ENCODE data around the gene ECHS1.
"Not testable (repeated sequence)": the region's sequence is repeated elsewhere in the genome, so short reads cannot be mapped to it uniquely, and the experiment has no call there.

The ECHS1 gene

DNA sequence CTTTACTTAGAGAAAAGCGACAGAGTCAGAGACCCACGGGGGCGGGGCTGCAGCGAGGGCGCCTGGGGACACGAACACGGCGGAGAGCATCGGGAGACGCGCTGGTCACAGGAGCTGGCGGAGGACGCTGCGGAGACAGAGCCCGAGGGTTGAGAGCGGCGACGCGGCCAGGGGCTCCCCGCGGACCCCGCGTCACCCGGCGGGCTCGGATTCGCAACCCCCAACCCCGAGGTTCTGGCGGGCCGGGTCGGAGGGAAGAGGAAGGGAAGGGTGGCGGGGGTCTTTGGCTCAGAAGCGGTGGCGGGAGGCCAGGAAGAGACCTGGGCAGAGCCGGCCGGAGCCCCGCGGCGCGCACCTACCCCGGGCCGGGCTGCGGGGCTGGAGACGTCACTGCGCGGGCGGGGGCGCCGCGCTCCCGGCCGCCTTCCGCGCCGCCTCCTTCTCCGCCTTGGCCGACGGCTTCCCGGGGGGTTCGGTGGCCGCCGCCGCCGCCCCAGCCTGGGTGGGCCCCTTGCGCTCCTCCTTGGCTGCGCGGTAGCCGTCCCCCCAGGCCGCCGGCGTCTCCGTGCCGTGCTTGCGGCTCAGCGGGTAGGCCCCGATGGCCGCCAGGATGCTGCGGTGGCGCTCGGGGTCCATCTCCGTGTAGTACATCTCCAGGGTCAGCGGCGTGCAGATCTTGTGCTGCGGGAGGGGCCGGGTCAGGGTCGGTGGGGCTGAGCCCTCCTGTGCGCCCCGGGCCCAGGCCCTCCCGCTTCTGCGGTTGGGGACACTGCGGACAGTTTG, 47.5 kb downstream of the ECHS1 start:
- no peak for DNase-seq (ENCODE audit: low spot score)
- TF ChIP-seq CTCF (IDR thresholded peaks at IDR 0.05; ENCODE audit: borderline replicate concordance, control extremely low read depth, extremely low read depth, insufficient read depth, missing control alignments), result no peak
- in situ Hi-C loops (cut with MboI; ENCODE audit: low sequenced_read_pairs, unreplicated experiment), result no loop called here

DNA sequence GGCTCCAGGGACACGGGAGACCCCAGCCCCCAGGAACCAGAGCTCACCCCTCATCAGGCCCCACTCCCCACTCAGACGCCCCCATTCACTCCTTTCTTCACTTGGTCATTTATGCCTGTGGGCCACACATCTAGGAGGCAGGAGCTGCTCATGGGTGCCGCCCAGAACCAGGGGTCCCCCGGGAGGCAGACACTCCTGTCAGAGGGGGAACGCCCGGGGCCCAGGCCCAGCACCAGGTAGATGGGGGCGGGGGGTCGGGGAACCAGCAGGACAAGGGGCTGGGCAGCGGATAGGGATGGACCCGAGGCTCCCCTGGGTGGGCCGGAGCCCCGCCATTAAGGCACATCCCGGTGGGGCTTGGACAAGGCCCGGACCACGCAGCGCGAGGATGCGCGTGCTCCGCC, 48.3 kb downstream of the ECHS1 start:
- in situ Hi-C loops (cut with MboI; ENCODE audit: low sequenced_read_pairs, unreplicated experiment), result no loop called here
- no peak for TF ChIP-seq CTCF (IDR thresholded peaks at IDR 0.05; ENCODE audit: borderline replicate concordance, control extremely low read depth, extremely low read depth, insufficient read depth, missing control alignments)
- DNase-seq (ENCODE audit: low spot score), result no peak

- TF ChIP-seq CTCF (IDR thresholded peaks at IDR 0.05; ENCODE audit: borderline replicate concordance, control extremely low read depth, extremely low read depth, insufficient read depth, missing control alignments), result no peak
- DNase-seq (ENCODE audit: low spot score), result no peak
- in situ Hi-C loops (cut with MboI; ENCODE audit: low sequenced_read_pairs, unreplicated experiment), result no loop called here
Measured at GRCh38 chr10:133324198-133324792, 48.9 kb downstream of the ECHS1 start.

- DNase-seq (ENCODE audit: low spot score); in situ Hi-C loops (cut with MboI; ENCODE audit: low sequenced_read_pairs, unreplicated experiment): not testable (repeated sequence)
Measured at GRCh38 chr10:133322064-133322709, 51.0 kb downstream of the ECHS1 start.

- in situ Hi-C loops (cut with MboI; ENCODE audit: low sequenced_read_pairs, unreplicated experiment); DNase-seq (ENCODE audit: low spot score): not testable (repeated sequence)
Measured at GRCh38 chr10:133320852-133321422, 52.2 kb downstream of the ECHS1 start.

DNA sequence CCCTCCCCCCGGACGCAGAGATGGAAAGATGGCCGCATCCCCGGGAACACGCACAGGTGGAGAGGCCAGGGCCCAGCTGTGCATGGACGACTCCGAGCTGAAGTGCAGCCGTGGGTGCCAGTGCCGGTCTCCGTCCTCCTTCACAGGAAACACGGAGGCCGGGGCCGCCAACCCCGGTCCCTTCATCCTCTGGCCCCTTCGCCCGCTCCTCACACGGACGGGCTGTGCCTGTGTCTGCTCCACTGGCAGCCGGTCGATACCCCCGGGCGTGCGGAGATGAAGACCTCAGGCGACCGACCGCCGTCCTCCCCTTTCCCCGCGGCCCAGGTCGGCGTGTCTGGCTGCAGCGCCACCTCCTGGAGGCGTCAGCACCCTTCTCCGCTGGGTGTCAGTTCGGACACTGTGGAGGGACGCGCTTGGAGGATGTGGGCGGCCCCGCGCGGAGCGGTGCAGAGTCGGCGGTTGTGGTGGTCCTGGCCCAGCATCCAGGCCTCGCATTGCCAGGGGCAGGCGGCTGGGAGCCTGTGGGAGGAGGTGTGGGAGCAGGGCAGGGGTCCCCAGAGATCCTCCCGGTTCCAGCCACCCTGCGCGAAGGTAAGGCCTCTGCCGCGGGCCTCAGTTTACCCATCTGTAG, 54.5 kb downstream of the ECHS1 start:
- in situ Hi-C loops (cut with MboI; ENCODE audit: low sequenced_read_pairs, unreplicated experiment), result no loop called here
- peak; percentile 83 for DNase-seq (ENCODE audit: low spot score)
- TF ChIP-seq CTCF (IDR thresholded peaks at IDR 0.05; ENCODE audit: borderline replicate concordance, control extremely low read depth, extremely low read depth, insufficient read depth, missing control alignments), result peak; percentile 90

DNA sequence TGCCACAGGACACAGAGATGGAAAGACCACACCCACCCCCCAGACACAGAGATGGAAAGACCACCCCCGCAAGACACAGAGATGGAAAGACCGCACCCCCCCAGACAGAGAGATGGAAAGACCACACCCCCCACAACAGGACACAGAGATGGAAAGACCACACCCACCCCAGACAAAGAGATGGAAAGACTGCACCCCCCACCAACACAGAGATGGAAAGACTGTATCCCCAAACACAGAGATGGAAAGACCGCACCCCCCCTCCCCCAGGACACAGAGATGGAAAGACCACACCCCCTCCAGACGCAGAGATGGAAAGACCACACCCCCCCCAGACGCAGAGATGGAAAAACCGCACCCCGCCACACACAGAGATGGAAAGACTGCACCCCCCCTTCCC, 56.4 kb downstream of the ECHS1 start:
- TF ChIP-seq CTCF (IDR thresholded peaks at IDR 0.05; ENCODE audit: borderline replicate concordance, control extremely low read depth, extremely low read depth, insufficient read depth, missing control alignments), result no peak
- no peak for DNase-seq (ENCODE audit: low spot score)
- in situ Hi-C loops (cut with MboI; ENCODE audit: low sequenced_read_pairs, unreplicated experiment), result no loop called here

All from GM13976 (cell line).